Measurements from ENCODE around the gene SLC2A8. TPM values are rescaled to one million over a fixed set of nuclear protein-coding genes. Genes with fewer than 3 reads are reported as not detected.
A peak's percentile ranks its signal among the peaks of the same experiment; 100 is the strongest.

The SLC2A8 gene
- total RNA-seq, 1 experiment from 2014 or later = 16.8 TPM

- DNase-seq (ENCODE audit: low read depth, low spot score) = no peak
- no peak for TF ChIP-seq ELF1 (IDR thresholded peaks at IDR 0.05; ENCODE audit: borderline replicate concordance, low read depth)
- TF ChIP-seq ZFX (IDR thresholded peaks at IDR 0.05) = peak; percentile 41; the same call in 1 of the 2 replicates
- BruUV-seq (replicated peaks) = TSS peak; percentile 71
- no peaks in the 10 kb centered on the region for H3K9me2 ChIP-seq (ENCODE audit: insufficient read depth)
- peak overlapping the region; percentile 98 to 99 for H3K4me3 ChIP-seq (replicated peaks in 1 of 2; ENCODE audit: low read depth in 1 of 2, low read length in 2 of 2)
- intact Hi-C loops (cut with micrococcal nuclease) = loop anchor here (1.0 kb wide), 1 partner anchor 210 kb away; no protein-coding TSS in a partner anchor
- CTCF ChIA-PET = interaction anchor here (1.0 to 1.6 kb wide), 3 partner anchors 12 to 484 kb away, joined by 3 to 4 read pairs (median 3); partner anchors contain the start of gene SLC2A8
- POLR2A ChIA-PET = interaction anchor here (0.5 to 2.0 kb wide), 8 partner anchors 9 to 671 kb away, joined by 3 to 9 read pairs (median 4); partner anchors contain the start of gene SLC2A8
- RAD21 ChIA-PET (ENCODE audit: low non-redundant PET in 1 of 2, low total read pairs in 2 of 2, uncharacterized antibody in 2 of 2, unreplicated experiment in 2 of 2) = no interaction called here
- peak overlapping the region; percentile 86 for H3K9ac ChIP-seq (ENCODE audit: low read length)
- peak overlapping the region; percentile 92 for H3K27ac ChIP-seq (ENCODE audit: low read depth, low read length)
- peaks cover 49% of the 10 kb centered on the region for H3K79me2 ChIP-seq (ENCODE audit: insufficient read depth, low read length)
- no peaks in the 10 kb centered on the region for H4K20me1 ChIP-seq (ENCODE audit: insufficient read depth)
- ATAC-seq = no peak
- peak overlapping the region; percentile 97 for H3K4me2 ChIP-seq (ENCODE audit: low read length)
- no peaks in the 10 kb centered on the region for H3K9me3 ChIP-seq (ENCODE audit: control insufficient read depth in 1 of 2, insufficient read depth in 1 of 2, low read depth in 1 of 2, low read length in 2 of 2)
- H3K36me3 ChIP-seq (ENCODE audit: control insufficient read depth in 1 of 2, insufficient read depth in 2 of 2, low read length in 2 of 2) = peaks cover 3% of the 10 kb centered on the region in 2 experiments; a peak in 1 of 4 replicates
- peak overlapping the region; percentile 4 for H2AFZ ChIP-seq (ENCODE audit: low read depth, low read length, poor library complexity, severe bottlenecking)
- H3K4me1 ChIP-seq (ENCODE audit: control insufficient read depth in 1 of 2, insufficient read depth in 2 of 2, low read length in 2 of 2) = peaks cover 3 to 34% of the 10 kb centered on the region in 2 experiments; a peak in 3 of 4 replicates
- no peaks in the 10 kb centered on the region for H3K27me3 ChIP-seq (ENCODE audit: insufficient read depth, low read length)
These were observed 27.7 kb downstream of the SLC2A8 start for GRCh38 chr9:127424676-127424999.

DNA sequence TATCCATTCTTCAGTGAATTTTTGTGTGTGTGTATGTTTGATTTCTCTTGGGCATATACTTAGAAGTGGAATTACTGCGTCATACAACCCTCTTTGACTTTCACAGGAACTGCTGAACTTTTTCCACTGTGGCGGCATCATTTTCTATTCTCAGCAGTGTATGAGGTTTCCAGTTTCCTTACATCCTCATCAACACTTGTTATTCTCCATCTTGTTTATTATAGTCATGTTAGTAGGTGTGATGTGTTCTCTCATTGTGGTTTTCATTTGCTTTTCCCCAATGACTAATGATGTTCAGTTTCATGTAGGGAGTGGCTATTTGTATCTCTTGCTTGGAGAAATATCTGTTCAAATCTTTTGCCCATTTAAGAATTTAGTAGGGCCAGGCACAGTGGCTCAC is 29.8 kb downstream of the SLC2A8 start:
- Histone ChIP-seq H3K4me3 (replicated peaks in 1 of 2; ENCODE audit: low read depth in 1 of 2, low read length in 2 of 2) (no peak overlapping the region), H4K20me1 (ENCODE audit: insufficient read depth) (no peaks in the 10 kb centered on the region), H3K27me3 (ENCODE audit: insufficient read depth, low read length) (no peaks in the 10 kb centered on the region), H3K4me2 (ENCODE audit: low read length) (no peak overlapping the region), H3K9ac (ENCODE audit: low read length) (no peak overlapping the region), H3K9me3 (ENCODE audit: control insufficient read depth in 1 of 2, insufficient read depth in 1 of 2, low read depth in 1 of 2, low read length in 2 of 2) (no peaks in the 10 kb centered on the region), H3K4me1 (ENCODE audit: control insufficient read depth in 1 of 2, insufficient read depth in 2 of 2, low read length in 2 of 2) (peaks cover 3 to 24% of the 10 kb centered on the region in 2 experiments; a peak in 3 of 4 replicates), H3K9me2 (ENCODE audit: insufficient read depth) (no peaks in the 10 kb centered on the region), H3K27ac (ENCODE audit: low read depth, low read length) (no peak overlapping the region), H3K79me2 (ENCODE audit: insufficient read depth, low read length) (peaks cover 49% of the 10 kb centered on the region), H3K36me3 (ENCODE audit: control insufficient read depth in 1 of 2, insufficient read depth in 2 of 2, low read length in 2 of 2) (peaks cover 5 to 6% of the 10 kb centered on the region in 2 experiments; a peak in 1 of 4 replicates), H2AFZ (ENCODE audit: low read depth, low read length, poor library complexity, severe bottlenecking) (no peak overlapping the region)
- no peak for ATAC-seq
- no TSS peak for BruUV-seq (replicated peaks)
- no peak for DNase-seq (ENCODE audit: low read depth, low spot score)
- POLR2A ChIA-PET = no interaction called here
- TF ChIP-seq EZH2 (IDR thresholded peaks at IDR 0.05) (no peak), POLR2A (IDR thresholded peaks at IDR 0.05; ENCODE audit: borderline replicate concordance, extremely low read depth, insufficient read depth, insufficient read length) (no peak), CTCF (IDR thresholded peaks at IDR 0.05 in 2 of 3, conservative IDR thresholded peaks at IDR 0.05 in 1 of 3; ENCODE audit: borderline replicate concordance in 1 of 3, insufficient read depth in 1 of 3, low read depth in 2 of 3, low read length in 2 of 3) (no peak), YY1 (IDR thresholded peaks at IDR 0.05; ENCODE audit: extremely low read depth, insufficient replicate concordance, low read depth, low read length) (no peak)
- intact Hi-C loops (cut with micrococcal nuclease) = no loop called here
- RAD21 ChIA-PET (ENCODE audit: low non-redundant PET in 1 of 2, low total read pairs in 2 of 2, uncharacterized antibody in 2 of 2, unreplicated experiment in 2 of 2) = no interaction called here
- CTCF ChIA-PET = no interaction called here
